Measurements from ENCODE around the gene TEAD1. TPM values are rescaled to one million over a fixed set of nuclear protein-coding genes. Genes with fewer than 3 reads are reported as not detected.

TEAD1 gene
- total and polyA plus RNA-seq, 2 experiments from 2014 or later, result 24.5 to 103 TPM

DNA sequence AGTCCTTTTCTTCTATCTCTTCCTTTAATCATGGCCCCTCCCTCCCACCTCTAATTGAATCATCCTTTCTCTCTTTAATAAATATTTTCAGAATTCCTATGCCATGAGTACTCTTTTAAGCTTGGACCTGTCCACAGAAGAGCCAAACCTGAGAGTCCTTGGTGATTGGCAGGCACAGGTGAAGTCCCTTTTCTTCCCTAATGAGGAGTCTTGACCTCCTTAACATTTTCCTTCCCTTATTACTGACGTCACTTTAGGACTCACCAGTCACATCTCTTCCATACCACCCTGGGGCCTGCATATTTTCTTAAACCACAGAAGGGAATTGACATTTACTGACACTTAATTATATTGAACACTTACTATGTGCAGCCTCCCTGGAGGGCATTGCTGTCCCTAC, 293.9 kb downstream of the TEAD1 start (continued):
- TF ChIP-seq REST (IDR thresholded peaks at IDR 0.05; ENCODE audit: unreplicated experiment), result no peak

GRCh38 chr11:12968826-12969225, 294.6 kb downstream of the TEAD1 start:
- ATAC-seq, result no peak
- H3K27me3 ChIP-seq (ENCODE audit: insufficient read depth), result no peaks in the 10 kb centered on the region
- no peaks in the 10 kb centered on the region for H3K36me3 ChIP-seq (ENCODE audit: insufficient read depth)
- Mint-ChIP-seq H3K36me3 (ENCODE audit: low read depth) (no peaks in the 10 kb centered on the region), H3K27me3 (ENCODE audit: insufficient read depth, low read depth, poor library complexity) (peaks cover 4% of the 10 kb centered on the region), H3K27ac (no peak overlapping the region), H3K9me3 (no peaks in the 10 kb centered on the region), H3K4me1 (no peaks in the 10 kb centered on the region; the same call in 2 of the 3 replicates), H3K4me3 (no peak overlapping the region)
- no peak overlapping the region for H3K27ac ChIP-seq (ENCODE audit: low read depth)
- H2AFZ ChIP-seq, result no peak overlapping the region; the same call in 1 of the 2 replicates
- no peak overlapping the region for H3K4me3 ChIP-seq
- DNase-seq (ENCODE audit: low spot score), result no peak
- no peaks in the 10 kb centered on the region for H3K79me2 ChIP-seq (replicated peaks; ENCODE audit: insufficient read depth)
- H3K4me2 ChIP-seq, result no peak overlapping the region
- TF ChIP-seq ZNF331 (CRISPR knock-in tag; IDR thresholded peaks at IDR 0.05; ENCODE audit: low read depth) (no peak), ETS1 (IDR thresholded peaks at IDR 0.05) (no peak), REST (IDR thresholded peaks at IDR 0.05; ENCODE audit: unreplicated experiment) (no peak), CREB1 (CRISPR knock-in tag; IDR thresholded peaks at IDR 0.05; ENCODE audit: low read depth) (no peak)
- H3F3A ChIP-seq (replicated peaks; ENCODE audit: low read depth), result no peaks in the 10 kb centered on the region
- no peaks in the 10 kb centered on the region for H3K4me1 ChIP-seq (ENCODE audit: insufficient read depth)
- H3K9me2 ChIP-seq (ENCODE audit: insufficient read depth), result no peaks in the 10 kb centered on the region
- H4K20me1 ChIP-seq (replicated peaks; ENCODE audit: insufficient read depth), result no peaks in the 10 kb centered on the region

GRCh38 chr11:12971955-12972354, 297.7 kb downstream of the TEAD1 start:
- no peaks in the 10 kb centered on the region for H3K9me3 Mint-ChIP-seq
- H3K9me2 ChIP-seq (ENCODE audit: insufficient read depth), result no peaks in the 10 kb centered on the region
- H3K79me2 ChIP-seq (replicated peaks; ENCODE audit: insufficient read depth), result no peaks in the 10 kb centered on the region
- no peaks in the 10 kb centered on the region for H3F3A ChIP-seq (replicated peaks; ENCODE audit: low read depth)
- no peak overlapping the region for H3K27ac Mint-ChIP-seq
- H3K36me3 ChIP-seq (ENCODE audit: insufficient read depth), result no peaks in the 10 kb centered on the region
- no peak for DNase-seq (ENCODE audit: low spot score)
- H3K27ac ChIP-seq (ENCODE audit: low read depth), result no peak overlapping the region
- no peak overlapping the region for H3K4me2 ChIP-seq
- no peaks in the 10 kb centered on the region for H3K27me3 Mint-ChIP-seq (ENCODE audit: insufficient read depth, low read depth, poor library complexity)
- no peaks in the 10 kb centered on the region for H4K20me1 ChIP-seq (replicated peaks; ENCODE audit: insufficient read depth)
- H3K4me3 Mint-ChIP-seq, result no peak overlapping the region
- no peaks in the 10 kb centered on the region for H3K27me3 ChIP-seq (ENCODE audit: insufficient read depth)
- no peak overlapping the region for H3K4me3 ChIP-seq
- no peaks in the 10 kb centered on the region for H3K4me1 ChIP-seq (ENCODE audit: insufficient read depth)
- H3K4me1 Mint-ChIP-seq, result no peaks in the 10 kb centered on the region
- H3K36me3 Mint-ChIP-seq (ENCODE audit: low read depth), result no peaks in the 10 kb centered on the region
- H2AFZ ChIP-seq, result no peak overlapping the region
- no peak for ATAC-seq
- TF ChIP-seq CREB1 (CRISPR knock-in tag; IDR thresholded peaks at IDR 0.05; ENCODE audit: low read depth) (no peak), EZH2phosphoT487 (IDR thresholded peaks at IDR 0.05; ENCODE audit: unreplicated experiment) (no peak), JUNB (IDR thresholded peaks at IDR 0.05; ENCODE audit: unreplicated experiment) (no peak), ETS1 (IDR thresholded peaks at IDR 0.05) (no peak), ZNF114 (CRISPR knock-in tag; IDR thresholded peaks at IDR 0.05) (no peak), NANOG (IDR thresholded peaks at IDR 0.05; ENCODE audit: borderline replicate concordance) (no peak)
- TF ChIP-seq, protein P1, sequence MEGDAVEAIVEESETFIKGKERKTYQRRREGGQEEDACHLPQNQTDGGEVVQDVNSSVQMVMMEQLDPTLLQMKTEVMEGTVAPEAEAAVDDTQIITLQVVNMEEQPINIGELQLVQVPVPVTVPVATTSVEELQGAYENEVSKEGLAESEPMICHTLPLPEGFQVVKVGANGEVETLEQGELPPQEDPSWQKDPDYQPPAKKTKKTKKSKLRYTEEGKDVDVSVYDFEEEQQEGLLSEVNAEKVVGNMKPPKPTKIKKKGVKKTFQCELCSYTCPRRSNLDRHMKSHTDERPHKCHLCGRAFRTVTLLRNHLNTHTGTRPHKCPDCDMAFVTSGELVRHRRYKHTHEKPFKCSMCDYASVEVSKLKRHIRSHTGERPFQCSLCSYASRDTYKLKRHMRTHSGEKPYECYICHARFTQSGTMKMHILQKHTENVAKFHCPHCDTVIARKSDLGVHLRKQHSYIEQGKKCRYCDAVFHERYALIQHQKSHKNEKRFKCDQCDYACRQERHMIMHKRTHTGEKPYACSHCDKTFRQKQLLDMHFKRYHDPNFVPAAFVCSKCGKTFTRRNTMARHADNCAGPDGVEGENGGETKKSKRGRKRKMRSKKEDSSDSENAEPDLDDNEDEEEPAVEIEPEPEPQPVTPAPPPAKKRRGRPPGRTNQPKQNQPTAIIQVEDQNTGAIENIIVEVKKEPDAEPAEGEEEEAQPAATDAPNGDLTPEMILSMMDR (conservative IDR thresholded peaks at IDR 0.05; ENCODE audit: low read depth in 2 of 2), result no peak
